ENCODE data around the gene HNRNPK.

HNRNPK gene

DNA sequence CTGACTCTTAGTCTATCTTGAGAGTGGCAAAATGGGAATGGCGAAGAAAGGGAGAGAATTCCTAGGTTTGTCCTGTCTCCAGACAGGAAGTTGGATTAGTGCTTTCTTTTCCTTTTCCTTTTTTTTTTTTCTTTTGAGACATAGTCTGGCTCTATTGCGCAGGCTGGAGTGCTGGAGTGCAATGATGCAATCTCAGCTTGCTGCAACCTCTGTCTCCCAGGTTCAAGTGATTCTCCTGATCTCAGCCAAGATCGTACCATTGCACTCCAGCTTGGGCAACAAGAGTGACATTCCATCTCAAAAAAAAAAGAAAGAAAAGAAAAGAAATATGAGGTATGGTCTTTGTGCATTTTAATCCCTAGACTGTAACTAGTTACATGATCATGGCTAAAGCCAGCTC is 46.2 kb downstream of the HNRNPK start:
- no peak for DNase-seq (ENCODE audit: low spot score)

DNA sequence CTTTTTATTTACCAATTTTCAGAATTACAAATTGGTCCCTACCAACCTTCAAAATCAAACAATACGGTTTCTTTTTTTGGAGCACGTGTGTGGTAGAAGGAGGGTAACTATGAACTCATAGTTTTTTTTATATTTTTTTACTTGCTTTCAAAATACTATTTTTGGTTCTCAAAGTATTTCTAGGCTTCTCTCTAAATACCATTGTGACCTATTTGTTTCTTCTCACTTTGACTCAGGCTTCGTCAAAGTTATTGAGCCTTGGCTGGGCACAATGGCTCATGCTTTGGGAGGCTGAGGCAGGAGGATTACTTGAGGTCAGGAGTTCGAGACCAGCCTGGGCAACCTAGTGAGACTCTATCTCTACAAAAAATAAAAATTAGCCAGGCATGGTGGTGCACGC is 47.2 kb downstream of the HNRNPK start:
- no peak for DNase-seq (ENCODE audit: low spot score)

DNA sequence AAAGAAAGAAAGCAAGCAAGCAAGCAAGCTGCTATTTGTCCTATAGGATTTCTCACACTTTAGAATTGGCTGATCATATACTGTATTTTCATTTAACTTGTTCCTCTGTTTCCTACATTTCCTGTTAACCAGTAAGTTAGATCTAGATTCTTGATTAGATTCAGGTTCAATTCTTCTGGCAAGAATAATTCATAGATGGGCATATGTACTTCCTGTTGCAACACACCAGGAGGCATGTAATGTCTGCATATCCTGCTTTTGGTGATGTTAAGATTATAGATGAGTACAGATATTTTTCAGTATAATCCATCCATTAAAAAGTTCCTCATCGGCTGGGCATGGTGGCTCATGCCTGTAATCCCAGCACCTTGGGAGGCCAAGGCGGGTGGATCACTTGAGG is 48.0 kb downstream of the HNRNPK start:
- no peak for DNase-seq (ENCODE audit: low spot score)

DNA sequence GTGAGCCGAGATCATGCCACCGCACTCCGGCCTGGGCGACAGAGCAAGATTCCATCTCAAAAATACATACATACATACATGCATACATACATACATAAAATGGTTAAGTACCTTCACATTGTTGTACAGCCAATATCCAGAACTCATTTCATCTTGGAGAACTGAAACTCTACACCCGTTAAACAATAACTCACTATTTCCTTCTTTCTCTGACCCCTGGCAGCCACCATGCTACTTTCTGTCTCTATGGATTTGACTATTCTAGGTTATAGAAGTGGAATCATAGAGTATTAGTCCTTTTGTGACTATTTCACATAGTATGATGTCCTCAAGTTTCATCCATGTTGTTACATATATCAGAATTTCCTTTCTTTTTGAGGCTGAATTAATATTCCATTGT is 49.1 kb downstream of the HNRNPK start:
- DNase-seq (ENCODE audit: low spot score): no peak

DNA sequence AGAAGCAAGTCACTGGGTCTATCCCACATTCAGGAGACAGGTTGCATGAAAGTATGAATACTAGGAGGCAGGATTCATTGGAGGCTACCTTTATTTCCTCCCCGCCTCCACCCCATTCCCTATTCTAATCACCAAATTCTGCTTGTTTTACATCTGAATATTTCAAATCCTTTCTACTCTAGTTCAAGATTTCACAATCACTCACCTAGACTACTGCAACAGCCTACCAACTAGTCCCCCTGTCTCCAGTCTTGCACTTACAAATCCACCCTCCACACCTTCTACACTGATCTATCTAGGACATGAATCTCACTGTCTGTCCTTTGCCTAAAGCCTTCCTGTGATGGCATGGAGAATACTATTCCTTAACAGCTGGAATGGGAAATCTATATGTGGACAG is 52.4 kb downstream of the HNRNPK start:
- DNase-seq (ENCODE audit: low spot score): no peak

DNA sequence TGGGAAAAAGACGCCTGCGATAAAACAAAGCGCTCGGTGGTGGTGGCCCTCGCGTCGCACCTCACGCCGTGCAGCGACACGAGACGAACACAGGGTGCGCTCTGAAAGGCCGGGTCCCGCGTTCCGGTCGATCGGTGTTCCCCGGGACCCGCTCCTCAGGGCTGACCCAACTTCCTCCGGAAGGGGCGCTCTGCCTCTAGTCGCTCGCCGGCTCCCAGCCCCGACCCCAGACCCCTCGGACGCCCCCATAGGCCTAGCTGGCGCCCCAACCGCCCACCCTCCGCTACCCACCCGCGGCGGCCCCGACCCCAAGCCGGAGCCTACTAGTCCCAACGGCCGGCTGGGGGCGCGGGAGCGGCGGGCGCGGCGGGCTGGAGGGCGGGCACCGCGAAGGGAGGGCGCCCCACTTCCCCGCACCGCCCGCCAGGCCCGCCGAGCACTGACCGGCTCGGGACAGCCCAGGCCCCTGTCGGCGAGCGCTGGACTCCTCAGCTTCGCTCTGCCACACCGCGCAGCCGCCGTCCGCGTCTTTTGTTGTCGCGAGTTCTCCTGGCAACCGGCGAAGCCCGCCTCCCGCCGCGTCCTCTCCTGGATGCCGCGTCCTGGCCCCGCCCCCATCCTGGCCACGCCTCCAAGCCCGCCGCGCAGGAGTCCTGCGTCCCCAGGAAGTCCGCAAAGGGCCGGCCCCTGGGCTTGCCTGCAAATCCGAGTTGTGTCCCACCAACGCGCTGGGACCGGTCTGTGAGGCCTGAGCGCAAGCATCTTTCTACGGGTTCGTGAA is 58.9 kb downstream of the HNRNPK start, which contains the start of gene KIF27:
KIF27 (minus strand) TSS at position 506 of the 781 bp plus-strand sequence. CDS start 5,841 bp downstream, outside the sequence.
- peak; percentile 100 for DNase-seq (ENCODE audit: low spot score)

DNA sequence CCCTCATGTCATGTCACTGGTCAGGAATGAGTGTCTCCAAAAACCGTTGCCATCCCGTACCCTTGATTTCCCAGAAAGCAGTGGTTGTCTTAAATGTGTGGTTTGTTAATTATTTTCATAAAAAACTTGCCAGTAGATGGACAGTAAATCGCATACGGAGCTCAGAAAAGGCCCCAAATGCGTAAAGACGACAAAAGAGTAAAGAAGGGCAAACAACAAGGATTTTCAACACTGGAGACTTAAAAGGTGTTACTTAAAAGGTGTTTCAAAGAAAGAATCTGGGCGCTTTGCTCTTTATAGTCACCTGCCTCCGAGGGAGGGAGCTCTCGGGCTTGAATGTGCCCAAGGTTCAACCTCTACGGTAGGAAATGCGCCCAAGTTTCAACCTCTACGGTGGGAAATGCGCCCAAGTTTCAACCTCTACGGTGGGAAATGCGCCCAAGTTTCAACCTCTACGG is 59.5 kb downstream of the HNRNPK start:
- no peak for DNase-seq (ENCODE audit: low spot score)

DNA sequence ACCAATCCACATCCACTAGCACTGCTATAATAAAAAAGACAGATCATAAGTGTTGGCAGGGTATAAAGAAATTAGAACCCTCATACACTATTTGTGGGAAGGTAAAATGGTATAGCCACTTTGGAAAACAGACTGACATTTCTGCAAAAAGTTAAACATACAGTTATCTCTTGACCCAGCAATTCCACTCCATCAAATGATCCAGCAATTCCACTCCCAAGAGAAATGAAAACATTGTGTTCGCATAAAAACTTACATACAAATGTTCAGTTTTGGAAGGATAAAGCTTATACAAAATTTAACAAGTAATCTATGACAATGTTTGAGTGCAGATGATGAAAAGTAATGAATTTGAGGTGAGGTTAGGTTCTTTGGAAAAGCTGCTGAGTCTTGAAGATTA is 60.9 kb downstream of the HNRNPK start:
- DNase-seq (ENCODE audit: low spot score): no peak

All from left forelimb (tissue), 1 donor.